RPMI7951 (cell line): ENCODE measurements around the gene AKAP6. TPM values are rescaled to one million over a fixed set of nuclear protein-coding genes. Genes with fewer than 3 reads are reported as not detected.

ENCODE experiments used
- DNase-seq: peaks from one replicate; pipeline ENCODE4 v3.0.0-alpha.2; 2012; ENCODE audit warnings: low read depth
- total RNA-seq: library from RNA; depleted of rRNA; stranded (reverse); fragments of >200 nt; shearing (Covaris generic); gene quantifications from 2 replicates; pipeline ENCODE4 v1.2.3, GENCODE V29; 2014

The AKAP6 gene
- total RNA-seq, 1 experiment from 2014 or later, result 3.0 TPM

- no peak for DNase-seq
Measured at GRCh38 chr14:32525591-32525990, 196.5 kb downstream of the AKAP6 start.

GRCh38 chr14:32530800-32531199 is 201.7 kb downstream of the AKAP6 start:
- no peak for DNase-seq

- DNase-seq, result no peak
Measured at GRCh38 chr14:32531942-32532515, 202.9 kb downstream of the AKAP6 start.

- no peak for DNase-seq
Measured at GRCh38 chr14:32534145-32534544, 205.0 kb downstream of the AKAP6 start.

- DNase-seq, result no peak
Measured at GRCh38 chr14:32536175-32536574, 207.1 kb downstream of the AKAP6 start.

GRCh38 chr14:32537166-32537565 is 208.1 kb downstream of the AKAP6 start:
- DNase-seq, result no peak

GRCh38 chr14:32542507-32542906 is 213.4 kb downstream of the AKAP6 start:
- peak; percentile 41 for DNase-seq

GRCh38 chr14:32545095-32545494 is 216.0 kb downstream of the AKAP6 start:
- DNase-seq, result no peak

- no peak for DNase-seq
Measured at GRCh38 chr14:32545506-32546210, 216.6 kb downstream of the AKAP6 start.

- no peak for DNase-seq
Measured at GRCh38 chr14:32546246-32546645, 217.1 kb downstream of the AKAP6 start.

GRCh38 chr14:32552766-32553165 is 223.7 kb downstream of the AKAP6 start:
- no peak for DNase-seq

GRCh38 chr14:32559048-32559447 is 229.9 kb downstream of the AKAP6 start:
- DNase-seq, result no peak

GRCh38 chr14:32559590-32559989 is 230.5 kb downstream of the AKAP6 start:
- no peak for DNase-seq

- DNase-seq, result peak; percentile 66
Measured at GRCh38 chr14:32560209-32560857, 231.2 kb downstream of the AKAP6 start.

GRCh38 chr14:32561520-32561919 is 232.4 kb downstream of the AKAP6 start:
- peak; percentile 28 for DNase-seq

GRCh38 chr14:32564596-32564995 is 235.5 kb downstream of the AKAP6 start:
- DNase-seq, result peak; percentile 18

- DNase-seq, result peak; percentile 8
Measured at GRCh38 chr14:32565256-32565655, 236.2 kb downstream of the AKAP6 start.

- no peak for DNase-seq
Measured at GRCh38 chr14:32567543-32568384, 238.7 kb downstream of the AKAP6 start.

GRCh38 chr14:32571551-32571950 is 242.5 kb downstream of the AKAP6 start:
- no peak for DNase-seq

GRCh38 chr14:32571995-32572866 is 243.1 kb downstream of the AKAP6 start:
- DNase-seq, result no peak

GRCh38 chr14:32572867-32573150 is 243.7 kb downstream of the AKAP6 start:
- no peak for DNase-seq
